ENCODE data around the gene UTP14C.

DNA sequence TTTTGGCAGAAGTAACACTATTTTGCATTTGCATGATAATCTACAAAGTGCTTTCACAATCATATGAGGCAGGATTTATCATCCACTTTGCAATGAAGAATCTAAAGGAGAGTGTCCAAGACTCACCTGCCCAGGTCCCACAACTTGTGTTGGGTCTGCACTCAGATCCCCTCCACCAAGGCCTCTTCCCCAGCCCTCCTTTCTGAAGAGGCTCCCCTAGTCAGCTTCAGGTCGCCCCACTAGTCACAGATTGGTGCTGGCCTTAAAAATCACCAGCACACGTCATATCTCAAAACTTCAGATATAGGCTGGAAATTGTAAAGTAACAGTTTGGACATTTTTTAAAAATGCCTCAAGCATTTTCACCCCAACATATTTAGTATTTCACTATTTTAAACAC, 30.8 kb upstream of the UTP14C start:
- TF ChIP-seq, protein P1, sequence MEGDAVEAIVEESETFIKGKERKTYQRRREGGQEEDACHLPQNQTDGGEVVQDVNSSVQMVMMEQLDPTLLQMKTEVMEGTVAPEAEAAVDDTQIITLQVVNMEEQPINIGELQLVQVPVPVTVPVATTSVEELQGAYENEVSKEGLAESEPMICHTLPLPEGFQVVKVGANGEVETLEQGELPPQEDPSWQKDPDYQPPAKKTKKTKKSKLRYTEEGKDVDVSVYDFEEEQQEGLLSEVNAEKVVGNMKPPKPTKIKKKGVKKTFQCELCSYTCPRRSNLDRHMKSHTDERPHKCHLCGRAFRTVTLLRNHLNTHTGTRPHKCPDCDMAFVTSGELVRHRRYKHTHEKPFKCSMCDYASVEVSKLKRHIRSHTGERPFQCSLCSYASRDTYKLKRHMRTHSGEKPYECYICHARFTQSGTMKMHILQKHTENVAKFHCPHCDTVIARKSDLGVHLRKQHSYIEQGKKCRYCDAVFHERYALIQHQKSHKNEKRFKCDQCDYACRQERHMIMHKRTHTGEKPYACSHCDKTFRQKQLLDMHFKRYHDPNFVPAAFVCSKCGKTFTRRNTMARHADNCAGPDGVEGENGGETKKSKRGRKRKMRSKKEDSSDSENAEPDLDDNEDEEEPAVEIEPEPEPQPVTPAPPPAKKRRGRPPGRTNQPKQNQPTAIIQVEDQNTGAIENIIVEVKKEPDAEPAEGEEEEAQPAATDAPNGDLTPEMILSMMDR (IDR thresholded peaks at IDR 0.05), result no peak
- no peak for TF ChIP-seq POLR2AphosphoS5 (IDR thresholded peaks at IDR 0.05; ENCODE audit: insufficient read depth in 1 of 2, low read depth in 1 of 2)
- TF ChIP-seq POLR2A (IDR thresholded peaks at IDR 0.05), result no peak

All from vagina (tissue), 2 donors.